WTC11 (cell line): Measurements from ENCODE around the gene LPGAT1. TPM values are rescaled to one million over a fixed set of nuclear protein-coding genes. Genes with fewer than 3 reads are reported as not detected.

ENCODE experiments used
- ATAC-seq: fragments of 200-7000 bp; cut with Tn5 transposase; 2 replicates; pipeline ENCODE4 v1.10.0; 2021; ENCODE audit warnings: mild to moderate bottlenecking, moderate library complexity
- CTCF ChIA-PET: fragments of 300-600 bp; sonication (Branson Sonifier 250); formaldehyde crosslinking; loops from one replicate; lab custom pipeline; 2021; ENCODE audit warnings: antibody characterized with exemption; lab: Charles Lee
- POLR2A ChIA-PET: fragments of 350-600 bp; sonication (Branson Sonifier 250); formaldehyde crosslinking; loops from one replicate; lab custom pipeline; 2021; ENCODE audit warnings: antibody characterized with exemption; lab: Charles Lee
- DNase-seq: peaks from one replicate; pipeline ENCODE4 v3.0.0; 2021; ENCODE audit warnings: low spot score
- H3K27ac Mint-ChIP-seq: 2 replicates; pipeline ENCODE4 v1.8.0; 2021; ENCODE audit warnings: mixed read lengths
- H3K27me3 Mint-ChIP-seq: 2 replicates; pipeline ENCODE4 v1.8.0; 2021; ENCODE audit warnings: low read depth, mild to moderate bottlenecking, moderate library complexity, mixed read lengths
- H3K36me3 Mint-ChIP-seq: 2 replicates; pipeline ENCODE4 v1.8.0; 2021; ENCODE audit warnings: mixed read lengths
- H3K4me1 Mint-ChIP-seq: 2 replicates; pipeline ENCODE4 v1.8.0; 2022; ENCODE audit warnings: mixed read lengths
- H3K4me3 Mint-ChIP-seq: 2 replicates; pipeline ENCODE4 v1.8.0; 2021; ENCODE audit warnings: mild to moderate bottlenecking, moderate library complexity, mixed read lengths
- H3K9me3 Mint-ChIP-seq: 2 replicates; pipeline ENCODE4 v1.8.0; 2021; ENCODE audit warnings: mixed read lengths
- ATF3 ChIP-seq: sonication (generic); formaldehyde crosslinking; conservative IDR thresholded peaks from 2 replicates; pipeline ENCODE4 v1.8.1; 2022; ENCODE audit warnings: mild to moderate bottlenecking, missing genetic modification reagents
- CBFB ChIP-seq: sonication (generic); formaldehyde crosslinking; IDR thresholded peaks from 2 replicates; pipeline ENCODE4 v1.8.1; 2022; ENCODE audit warnings: mild to moderate bottlenecking, low read depth, missing genetic modification reagents
- CDX4 ChIP-seq: fragments of 250-450 bp; sonication (Bioruptor Pico); IDR thresholded peaks from 2 replicates; pipeline ENCODE4 v1.9.0; 2021; ENCODE audit warnings: moderate library complexity, mild to moderate bottlenecking, inconsistent platforms, borderline replicate concordance
- CREM ChIP-seq: sonication (generic); formaldehyde crosslinking; IDR thresholded peaks from 2 replicates; pipeline ENCODE4 v1.8.1; 2022; ENCODE audit warnings: mild to moderate bottlenecking, missing genetic modification reagents, moderate library complexity
- ETV6 ChIP-seq: sonication (generic); formaldehyde crosslinking; IDR thresholded peaks from 2 replicates; pipeline ENCODE4 v1.8.1; 2022; ENCODE audit warnings: mild to moderate bottlenecking, missing genetic modification reagents
- FOXJ3 ChIP-seq: sonication (generic); formaldehyde crosslinking; IDR thresholded peaks from 2 replicates; pipeline ENCODE4 v1.9.0; 2021; ENCODE audit warnings: missing genetic modification reagents, mild to moderate bottlenecking, borderline replicate concordance
- GABPB1 ChIP-seq: sonication (generic); formaldehyde crosslinking; IDR thresholded peaks from 2 replicates; pipeline ENCODE4 v1.8.1; 2023; ENCODE audit warnings: mild to moderate bottlenecking, missing genetic modification reagents
- HMGA2 ChIP-seq: fragments of 250-450 bp; sonication (Bioruptor Pico); IDR thresholded peaks from 2 replicates; pipeline ENCODE4 v1.4.0; 2021; ENCODE audit warnings: mild to moderate bottlenecking, moderate library complexity
- IRF1 ChIP-seq: sonication (generic); formaldehyde crosslinking; IDR thresholded peaks from 2 replicates; pipeline ENCODE4 v1.8.0; 2023; ENCODE audit warnings: missing genetic modification reagents
- JAZF1 ChIP-seq: fragments of 250-450 bp; sonication (Bioruptor Pico); IDR thresholded peaks from 2 replicates; pipeline ENCODE4 v1.9.0; 2021; ENCODE audit warnings: moderate library complexity, mild to moderate bottlenecking, inconsistent platforms
- NFE2L1 ChIP-seq: sonication (generic); formaldehyde crosslinking; IDR thresholded peaks from 2 replicates; pipeline ENCODE4 v1.8.1; 2023; ENCODE audit warnings: missing genetic modification reagents
- NFYB ChIP-seq: sonication (generic); formaldehyde crosslinking; conservative IDR thresholded peaks from 2 replicates; pipeline ENCODE4 v1.8.0; 2022; ENCODE audit warnings: low read depth, missing genetic modification reagents
- NR1H2 ChIP-seq: sonication (generic); formaldehyde crosslinking; IDR thresholded peaks from 2 replicates; pipeline ENCODE4 v1.9.0; 2021; ENCODE audit warnings: mild to moderate bottlenecking, moderate library complexity, missing genetic modification reagents
- RELA ChIP-seq: sonication (generic); formaldehyde crosslinking; IDR thresholded peaks from 2 replicates; pipeline ENCODE4 v1.8.1; 2022; ENCODE audit warnings: missing genetic modification reagents, mild to moderate bottlenecking, borderline replicate concordance
- TP53 ChIP-seq: sonication (generic); formaldehyde crosslinking; IDR thresholded peaks from 2 replicates; pipeline ENCODE4 v1.8.1; 2023; ENCODE audit warnings: mild to moderate bottlenecking, missing genetic modification reagents
- ZNF396 ChIP-seq: fragments of 250-450 bp; sonication (Bioruptor Pico); IDR thresholded peaks from 2 replicates; pipeline ENCODE4 v1.8.0; 2021; ENCODE audit warnings: mild to moderate bottlenecking, moderate library complexity, borderline replicate concordance
- ZNF512 ChIP-seq: sonication (generic); formaldehyde crosslinking; IDR thresholded peaks from 2 replicates; pipeline ENCODE4 v1.8.1; 2022; ENCODE audit warnings: missing genetic modification reagents, borderline replicate concordance
- ZNF671 ChIP-seq: fragments of 250-450 bp; sonication (Bioruptor Pico); IDR thresholded peaks from 2 replicates; pipeline ENCODE4 v1.8.0; 2021; ENCODE audit warnings: mild to moderate bottlenecking
- total RNA-seq: library from RNA; stranded (reverse); gene quantifications from 3 replicates; pipeline ENCODE4 v1.2.3, GENCODE V29; 2021
- TF ChIP-seq, protein P1 (sequence below): fragments of 250-450 bp; sonication (Bioruptor Pico); IDR thresholded peaks from 2 replicates; pipeline ENCODE4 v2.1.2; 2022; ENCODE audit warnings: mild to moderate bottlenecking, moderate library complexity
- TF ChIP-seq, protein P2 (sequence below): sonication (generic); formaldehyde crosslinking; IDR thresholded peaks from 2 replicates; pipeline ENCODE4 v1.8.1; 2023; ENCODE audit warnings: mild to moderate bottlenecking, missing genetic modification reagents, moderate library complexity
- TF ChIP-seq, protein P3 (sequence below): fragments of 250-450 bp; sonication (Bioruptor Pico); IDR thresholded peaks from 2 replicates; pipeline ENCODE4 v1.9.0; 2021; ENCODE audit warnings: mild to moderate bottlenecking

The LPGAT1 gene
- total RNA-seq, 1 experiment from 2014 or later: 15.1 TPM

DNA sequence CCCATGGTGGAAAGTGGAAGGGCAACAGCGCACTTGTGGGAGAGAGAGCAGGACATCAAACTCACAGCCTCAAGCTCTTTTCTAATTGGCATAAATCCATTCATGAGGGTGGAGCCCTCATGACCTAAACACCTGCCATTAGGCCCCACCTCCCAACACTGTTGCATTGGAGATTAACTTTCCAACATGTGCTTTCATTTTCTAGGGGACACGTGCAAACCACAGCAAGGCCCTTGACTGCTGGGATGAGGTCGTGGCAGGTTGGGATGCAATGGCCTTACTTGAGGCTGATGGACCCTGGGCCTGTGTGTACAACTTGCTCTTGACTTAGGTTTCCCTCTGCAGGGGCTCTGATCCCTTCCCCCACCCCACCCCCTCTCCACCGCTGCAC, 119.3 kb downstream of the LPGAT1 start:
- DNase-seq (no peak), ATAC-seq (no peak)
- TF ChIP-seq TP53 (CRISPR knock-in tag) (no peak), CDX4 (CRISPR knock-in tag) (no peak), RELA (CRISPR knock-in tag) (no peak), GABPB1 (CRISPR knock-in tag) (no peak), ATF3 (CRISPR knock-in tag) (no peak)
- TF ChIP-seq, protein P1, sequence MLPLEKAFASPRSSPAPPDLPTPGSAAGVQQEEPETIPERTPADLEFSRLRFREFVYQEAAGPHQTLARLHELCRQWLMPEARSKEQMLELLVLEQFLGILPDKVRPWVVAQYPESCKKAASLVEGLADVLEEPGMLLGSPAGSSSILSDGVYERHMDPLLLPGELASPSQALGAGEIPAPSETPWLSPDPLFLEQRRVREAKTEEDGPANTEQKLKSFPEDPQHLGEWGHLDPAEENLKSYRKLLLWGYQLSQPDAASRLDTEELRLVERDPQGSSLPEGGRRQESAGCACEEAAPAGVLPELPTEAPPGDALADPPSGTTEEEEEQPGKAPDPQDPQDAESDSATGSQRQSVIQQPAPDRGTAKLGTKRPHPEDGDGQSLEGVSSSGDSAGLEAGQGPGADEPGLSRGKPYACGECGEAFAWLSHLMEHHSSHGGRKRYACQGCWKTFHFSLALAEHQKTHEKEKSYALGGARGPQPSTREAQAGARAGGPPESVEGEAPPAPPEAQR (CRISPR knock-in tag): no peak
- CTCF ChIA-PET: interaction anchor here (2.8 kb wide), 1 partner anchor 12 kb away, joined by 11 read pairs; no protein-coding TSS in a partner anchor
- H3K27ac Mint-ChIP-seq: no peak overlapping the region
- peaks cover 5% of the 10 kb centered on the region for H3K27me3 Mint-ChIP-seq
- no peaks in the 10 kb centered on the region for H3K9me3 Mint-ChIP-seq
- H3K4me3 Mint-ChIP-seq: no peak overlapping the region
- POLR2A ChIA-PET: no interaction called here
- H3K4me1 Mint-ChIP-seq: no peaks in the 10 kb centered on the region
- no peaks in the 10 kb centered on the region for H3K36me3 Mint-ChIP-seq

DNA sequence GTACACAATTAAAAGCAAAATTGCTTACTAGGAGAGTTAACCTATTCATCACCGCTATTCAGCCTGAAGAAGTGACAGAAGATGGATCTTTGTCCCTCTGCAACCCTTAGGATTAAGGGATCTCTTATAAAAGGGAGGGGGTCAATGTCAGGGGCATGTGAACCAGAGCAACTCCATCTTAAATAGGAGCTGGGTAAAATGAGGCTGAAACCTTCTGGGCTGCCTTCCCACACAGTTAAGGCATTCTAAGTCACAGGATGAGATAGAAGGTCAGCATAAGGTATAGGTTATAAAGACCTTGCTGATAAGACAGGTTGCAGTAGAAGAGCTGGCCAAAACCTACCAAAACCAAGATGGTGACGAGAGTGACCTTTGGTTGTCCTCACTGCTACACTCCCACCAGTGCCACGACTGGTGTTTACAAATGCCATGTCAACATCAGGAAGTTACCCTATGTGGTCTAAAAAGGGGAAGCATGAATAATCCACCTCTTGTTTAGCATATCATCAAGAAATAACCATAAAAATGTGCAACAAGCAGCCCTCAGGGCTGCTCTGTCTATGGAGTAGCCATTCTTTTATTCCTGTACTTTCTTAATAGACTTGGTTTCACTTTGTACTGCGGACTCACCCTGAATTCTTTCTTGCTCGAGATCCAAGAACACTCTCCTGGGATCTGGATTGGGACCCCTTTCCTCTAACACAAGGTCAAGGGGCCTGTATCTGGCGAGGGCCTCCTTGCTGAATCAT, 119.8 kb downstream of the LPGAT1 start:
- no peak for ATAC-seq

DNA sequence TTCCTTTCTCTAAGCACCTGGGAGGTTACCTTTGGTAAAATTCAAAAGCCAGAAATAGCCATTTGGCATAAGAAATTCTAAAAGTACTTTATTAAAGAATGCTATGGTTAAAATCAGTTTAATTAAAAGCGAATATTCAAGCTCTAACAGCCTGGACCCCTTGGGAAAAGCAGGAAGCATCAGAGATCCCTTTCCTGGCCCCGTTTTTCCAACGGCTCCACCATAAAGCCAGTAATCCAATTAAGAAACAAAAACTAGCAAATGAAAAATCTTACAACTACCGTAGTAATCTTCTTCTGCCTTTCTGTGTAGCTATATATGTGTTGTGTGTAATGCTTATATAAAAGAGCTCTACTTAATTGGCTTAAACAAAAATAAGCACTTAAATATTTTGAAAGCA, 121.6 kb downstream of the LPGAT1 start:
- CTCF ChIA-PET: interaction anchor here (1.0 to 2.9 kb wide), 3 partner anchors 10 to 326 kb away, joined by 4 to 21 read pairs (median 5); no protein-coding TSS in a partner anchor
- Mint-ChIP-seq H3K9me3 (no peaks in the 10 kb centered on the region), H3K4me1 (peaks cover 4% of the 10 kb centered on the region)
- no peak for TF ChIP-seq ZNF512
- TF ChIP-seq NR1H2 (CRISPR knock-in tag): no peak
- TF ChIP-seq, all 79 proteins: peak for 0
- no peak for DNase-seq
- Mint-ChIP-seq H3K27me3 (peaks cover 12% of the 10 kb centered on the region), H3K27ac (no peak overlapping the region), H3K4me3 (no peak overlapping the region), H3K36me3 (no peaks in the 10 kb centered on the region)
- POLR2A ChIA-PET: no interaction called here
- ATAC-seq: no peak

More for the DNA sequence above, 119.8 kb downstream of the LPGAT1 start:
- no peak overlapping the region for H3K27ac Mint-ChIP-seq
- ChIA-PET POLR2A (no interaction called here), CTCF (no interaction called here)
- H3K4me3 Mint-ChIP-seq: no peak overlapping the region
- peaks cover 9% of the 10 kb centered on the region for H3K27me3 Mint-ChIP-seq
- no peak for DNase-seq
- no peaks in the 10 kb centered on the region for H3K4me1 Mint-ChIP-seq
- H3K36me3 Mint-ChIP-seq: no peaks in the 10 kb centered on the region
- TF ChIP-seq ZNF512: no peak
- TF ChIP-seq NFYB (CRISPR knock-in tag): no peak
- no peaks in the 10 kb centered on the region for H3K9me3 Mint-ChIP-seq

DNA sequence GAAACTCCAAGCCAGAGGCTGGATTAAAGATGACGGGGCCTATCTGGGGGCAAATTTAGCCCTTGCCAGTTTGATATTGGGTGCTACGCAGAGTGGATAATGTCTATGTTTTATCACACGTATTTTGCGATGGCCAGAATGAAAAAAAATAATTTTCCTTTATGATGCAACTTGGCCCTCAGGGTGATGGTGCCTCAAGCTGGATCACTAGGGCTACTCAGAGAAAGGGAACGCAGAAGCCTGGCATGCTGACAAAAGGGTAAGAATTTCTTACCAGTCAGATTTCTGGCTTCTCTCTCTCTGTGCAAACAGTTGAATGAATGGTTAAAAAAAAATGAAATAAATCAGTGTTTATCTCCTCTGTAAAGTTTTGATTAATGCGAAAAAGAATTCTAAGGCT, 122.6 kb downstream of the LPGAT1 start:
- ChIA-PET CTCF (interaction anchor here (1.8 to 2.9 kb wide), 2 partner anchors 9 to 327 kb away, joined by 5 to 21 read pairs; no protein-coding TSS in a partner anchor), POLR2A (no interaction called here)
- TF ChIP-seq FOXJ3 (CRISPR knock-in tag) (no peak), RELA (CRISPR knock-in tag) (no peak), NFE2L1 (CRISPR knock-in tag) (no peak), ETV6 (CRISPR knock-in tag) (no peak), IRF1 (CRISPR knock-in tag) (no peak), ZNF396 (CRISPR knock-in tag) (no peak), HMGA2 (CRISPR knock-in tag) (no peak), JAZF1 (CRISPR knock-in tag) (no peak), CBFB (CRISPR knock-in tag) (no peak), CREM (CRISPR knock-in tag) (no peak), ZNF671 (CRISPR knock-in tag) (no peak)
- TF ChIP-seq, protein P2, sequence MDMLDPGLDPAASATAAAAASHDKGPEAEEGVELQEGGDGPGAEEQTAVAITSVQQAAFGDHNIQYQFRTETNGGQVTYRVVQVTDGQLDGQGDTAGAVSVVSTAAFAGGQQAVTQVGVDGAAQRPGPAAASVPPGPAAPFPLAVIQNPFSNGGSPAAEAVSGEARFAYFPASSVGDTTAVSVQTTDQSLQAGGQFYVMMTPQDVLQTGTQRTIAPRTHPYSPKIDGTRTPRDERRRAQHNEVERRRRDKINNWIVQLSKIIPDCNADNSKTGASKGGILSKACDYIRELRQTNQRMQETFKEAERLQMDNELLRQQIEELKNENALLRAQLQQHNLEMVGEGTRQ (CRISPR knock-in tag): no peak
- TF ChIP-seq, protein P3, sequence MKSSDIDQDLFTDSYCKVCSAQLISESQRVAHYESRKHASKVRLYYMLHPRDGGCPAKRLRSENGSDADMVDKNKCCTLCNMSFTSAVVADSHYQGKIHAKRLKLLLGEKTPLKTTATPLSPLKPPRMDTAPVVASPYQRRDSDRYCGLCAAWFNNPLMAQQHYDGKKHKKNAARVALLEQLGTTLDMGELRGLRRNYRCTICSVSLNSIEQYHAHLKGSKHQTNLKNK: no peak

More for the DNA sequence above, 122.6 kb downstream of the LPGAT1 start:
- H3K9me3 Mint-ChIP-seq: no peaks in the 10 kb centered on the region
- H3K27me3 Mint-ChIP-seq: peaks cover 12% of the 10 kb centered on the region
- DNase-seq (no peak), ATAC-seq (no peak)
- H3K4me1 Mint-ChIP-seq: peaks cover 5% of the 10 kb centered on the region
- H3K36me3 Mint-ChIP-seq: no peaks in the 10 kb centered on the region
- no peak overlapping the region for H3K4me3 Mint-ChIP-seq
- H3K27ac Mint-ChIP-seq: no peak overlapping the region
